NCI-H2196 treated with DMSO at 0.1 percent for 48 hours (cell line): ENCODE measurements around the gene LDLR.
A peak's percentile ranks its signal among the peaks of the same experiment; 100 is the strongest.

Experiments
- DNase-seq: peaks from one replicate; lab custom pipeline; 2025; ENCODE audit not compliant: unreplicated experiment; lab: John Stamatoyannopoulos, UW

LDLR gene

GRCh38 chr19:11089254-11090013, at the start of gene LDLR:
LDLR (plus strand) TSS chr19:11089463; CDS start chr19:11089549, 86 bp downstream.
- peak; percentile 82 for DNase-seq

- DNase-seq = no peak
Observed at GRCh38 chr19:11041194-11041593, 48.1 kb upstream of the LDLR start.

DNA sequence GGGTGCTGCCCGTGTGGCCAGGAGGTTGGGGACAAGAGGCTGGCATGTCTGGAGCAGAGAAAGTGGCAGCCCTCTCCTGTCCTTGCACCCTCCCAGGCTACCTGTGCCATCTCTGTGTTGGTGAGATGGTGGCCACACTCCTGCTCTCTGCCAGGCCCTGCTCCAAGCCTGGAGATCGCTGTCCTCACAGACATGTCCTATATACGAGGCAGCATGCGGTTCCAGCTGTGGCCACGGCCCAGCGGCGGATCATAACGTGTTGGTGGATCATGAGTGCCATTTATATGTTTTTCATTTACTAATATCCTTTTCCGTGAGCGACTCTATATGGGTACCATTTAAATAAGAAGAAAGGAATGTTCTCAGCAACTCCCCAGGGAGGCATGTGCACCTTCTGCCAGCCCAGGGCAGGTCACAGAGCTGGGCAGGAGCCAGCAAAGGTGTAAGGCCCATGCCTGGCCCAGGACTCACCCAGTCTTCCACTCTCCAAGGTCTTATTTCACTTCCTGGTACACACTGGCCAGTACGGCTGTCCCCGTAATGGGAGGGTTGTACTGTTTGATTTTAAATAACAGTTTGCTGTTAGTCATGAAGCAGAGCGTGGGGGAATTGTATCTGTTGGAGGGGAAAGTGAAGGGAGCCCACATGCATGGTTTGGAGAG, 47.2 kb upstream of the LDLR start:
- DNase-seq = peak; percentile 50

DNA sequence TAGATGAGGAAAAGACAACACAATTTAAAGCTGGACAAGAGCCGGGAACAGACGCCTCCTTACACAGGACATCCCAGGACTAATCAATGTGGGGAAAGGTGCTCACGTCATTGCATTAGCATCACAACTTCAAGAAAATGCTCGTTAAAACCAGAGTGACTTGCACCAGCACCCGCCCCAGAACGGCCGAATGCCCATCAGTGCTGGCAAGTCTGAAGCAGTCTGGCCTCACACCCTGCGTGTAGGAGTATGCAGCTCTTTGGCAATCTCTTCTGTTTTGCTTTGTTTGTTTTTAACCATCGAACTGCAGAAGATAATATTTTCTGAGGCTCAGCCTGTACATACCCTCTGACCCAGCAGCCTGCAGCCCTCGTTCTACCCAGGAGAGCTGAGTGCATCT, 44.8 kb upstream of the LDLR start:
- DNase-seq = no peak

- no peak for DNase-seq
Observed at GRCh38 chr19:11045536-11045935, 43.7 kb upstream of the LDLR start.

- no peak for DNase-seq
Observed at GRCh38 chr19:11046605-11047354, 42.5 kb upstream of the LDLR start.

DNA sequence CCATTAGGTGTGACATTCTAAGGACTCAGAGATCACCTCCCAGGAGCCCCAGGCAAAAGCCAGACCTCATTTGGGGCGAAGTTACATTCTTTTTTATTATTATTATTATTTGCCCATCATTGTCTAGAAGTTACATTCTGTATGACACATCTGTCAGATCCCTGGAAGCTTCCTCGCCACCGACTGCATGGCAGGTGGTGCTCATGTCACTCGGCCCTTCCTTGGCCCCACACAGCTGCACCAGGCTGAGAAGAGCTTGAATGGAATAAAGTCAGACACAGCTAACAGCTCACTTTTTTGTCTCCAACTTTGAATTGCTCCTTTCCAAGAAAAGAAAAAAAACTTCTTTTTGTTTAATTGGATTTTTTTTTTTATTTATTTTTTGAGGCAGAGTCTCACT, 41.4 kb upstream of the LDLR start:
- no peak for DNase-seq

DNA sequence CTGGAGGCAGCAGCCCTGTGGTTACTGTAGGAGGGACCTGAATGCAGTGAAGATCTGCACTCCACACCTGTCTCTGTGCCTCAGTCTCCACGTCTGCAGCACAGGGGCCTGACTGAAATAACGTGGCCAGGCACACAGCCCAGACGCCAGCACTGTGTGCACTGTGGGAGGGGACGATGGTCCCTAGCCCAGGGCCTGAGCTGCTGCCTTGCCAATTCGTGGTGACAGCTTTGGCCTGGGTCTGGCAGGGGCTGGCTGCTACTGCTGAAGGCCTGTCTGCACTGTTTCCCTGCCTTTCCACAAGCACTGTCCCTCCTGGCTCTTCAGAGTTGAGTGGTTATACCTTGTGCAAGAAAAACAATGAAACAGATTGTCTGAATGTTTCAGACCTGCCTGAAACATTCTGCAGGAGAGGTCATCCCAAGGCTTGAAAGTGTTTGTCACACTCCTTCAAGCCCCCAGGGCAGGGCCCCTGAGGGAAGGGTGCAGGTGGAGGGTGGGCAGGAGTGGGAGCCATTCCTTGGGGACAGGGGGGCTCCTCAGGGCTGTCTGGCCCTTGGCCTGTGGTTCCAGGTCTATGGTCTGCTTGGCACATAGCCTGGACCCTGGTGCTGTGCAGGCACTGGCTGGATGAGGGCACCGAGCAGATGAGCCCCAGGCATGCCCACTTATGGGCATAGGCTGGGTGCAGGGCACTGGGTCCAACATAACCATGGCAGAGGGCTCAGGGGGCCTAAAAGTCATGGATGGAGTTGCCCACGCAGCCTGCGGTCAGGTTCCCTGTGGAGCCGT, 38.7 kb upstream of the LDLR start:
- no peak for DNase-seq

- DNase-seq = no peak
Observed at GRCh38 chr19:11053817-11054195, 35.5 kb upstream of the LDLR start.

- no peak for DNase-seq
Observed at GRCh38 chr19:11054200-11054599, 35.1 kb upstream of the LDLR start.

- DNase-seq = no peak
Observed at GRCh38 chr19:11054628-11055027, 34.6 kb upstream of the LDLR start.

GRCh38 chr19:11058246-11059030, 30.8 kb upstream of the LDLR start:
- DNase-seq = no peak

DNA sequence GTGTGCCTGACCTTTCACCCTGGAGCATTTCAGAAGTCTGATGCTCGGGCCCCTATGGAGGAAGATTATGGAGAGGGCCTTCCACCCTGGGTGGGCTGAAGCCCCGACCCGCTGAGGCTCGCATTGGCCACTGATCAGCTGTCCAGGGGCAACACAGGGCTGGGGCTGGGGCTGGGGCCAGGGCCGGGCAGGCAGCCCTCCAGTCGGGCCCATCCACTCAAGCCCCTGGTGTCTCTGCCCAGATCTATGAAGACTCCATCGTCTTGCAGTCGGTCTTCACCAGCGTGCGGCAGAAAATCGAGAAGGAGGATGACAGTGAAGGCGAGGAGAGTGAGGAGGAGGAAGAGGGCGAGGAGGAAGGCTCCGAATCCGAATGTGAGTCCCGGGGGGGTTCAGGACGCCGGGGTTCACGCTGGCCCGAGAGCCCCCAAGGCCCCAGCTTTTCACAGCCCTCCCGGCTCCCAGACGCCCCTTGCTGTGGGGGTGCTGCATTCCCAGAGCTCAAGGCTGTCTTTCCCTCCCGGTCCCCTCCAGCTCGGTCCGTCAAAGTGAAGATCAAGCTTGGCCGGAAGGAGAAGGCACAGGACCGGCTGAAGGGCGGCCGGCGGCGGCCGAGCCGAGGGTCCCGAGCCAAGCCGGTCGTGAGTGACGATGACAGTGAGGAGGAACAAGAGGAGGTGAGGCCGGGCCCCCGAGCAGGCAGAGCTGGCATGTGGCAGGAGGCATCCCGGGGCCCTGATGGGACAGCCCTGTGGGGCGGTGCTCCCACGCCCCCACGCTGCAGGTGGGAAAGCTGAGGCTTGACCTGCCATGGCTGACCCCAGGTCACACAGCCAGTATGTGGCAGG, 29.5 kb upstream of the LDLR start:
- DNase-seq = no peak

DNA sequence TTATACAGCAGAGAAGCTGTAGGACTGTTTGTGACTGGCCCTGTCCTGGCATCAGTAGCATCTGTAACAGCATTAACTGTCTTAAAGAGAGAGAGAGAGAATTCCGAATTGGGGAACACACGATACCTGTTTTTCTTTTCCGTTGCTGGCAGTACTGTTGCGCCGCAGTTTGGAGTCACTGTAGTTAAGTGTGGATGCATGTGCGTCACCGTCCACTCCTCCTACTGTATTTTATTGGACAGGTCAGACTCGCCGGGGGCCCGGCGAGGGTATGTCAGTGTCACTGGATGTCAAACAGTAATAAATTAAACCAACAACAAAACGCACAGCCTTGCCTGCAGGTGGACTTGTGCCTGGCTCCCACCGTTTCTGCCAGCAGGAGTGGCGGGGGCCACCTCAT, 27.3 kb upstream of the LDLR start:
- no peak for DNase-seq

GRCh38 chr19:11063434-11063833, 25.8 kb upstream of the LDLR start:
- DNase-seq = no peak

- no peak for DNase-seq
Observed at GRCh38 chr19:11064831-11065303, 24.4 kb upstream of the LDLR start.

GRCh38 chr19:11066326-11066725, 22.9 kb upstream of the LDLR start:
- DNase-seq = no peak

DNA sequence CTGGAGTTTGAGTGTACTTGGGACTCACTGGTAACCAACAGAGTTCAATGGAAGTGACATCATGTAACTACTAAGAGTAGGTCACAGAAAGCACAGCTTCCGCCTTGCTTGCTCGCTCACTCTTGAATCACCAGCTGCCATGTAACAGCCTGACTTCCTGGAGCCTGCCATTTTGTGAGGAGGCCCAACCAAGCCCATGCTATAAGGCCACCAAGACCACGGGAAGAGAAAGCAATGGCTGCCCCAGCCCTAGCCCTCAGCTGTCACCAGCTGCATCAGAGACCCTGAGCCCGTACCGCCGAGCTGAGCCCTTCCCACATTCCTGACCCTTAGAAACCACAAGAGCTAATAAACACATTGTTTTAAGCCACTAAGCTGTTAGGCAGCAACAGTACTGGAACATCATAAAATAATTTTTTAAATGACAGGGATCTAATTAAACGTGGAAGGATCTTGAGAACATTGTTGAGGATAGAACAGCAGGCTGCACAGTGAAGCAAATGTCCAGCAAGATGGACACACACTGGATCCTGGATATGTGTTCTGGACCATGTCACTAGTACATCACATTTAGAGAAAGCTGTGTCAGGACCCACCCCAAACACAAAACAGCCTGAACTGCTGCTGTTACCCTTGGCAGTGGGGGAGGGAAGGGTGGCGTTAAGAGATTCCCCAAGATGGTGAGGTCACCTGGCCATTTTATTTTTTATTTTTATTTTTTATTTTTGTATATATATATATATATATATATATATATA, 21.7 kb upstream of the LDLR start:
- no peak for DNase-seq

DNA sequence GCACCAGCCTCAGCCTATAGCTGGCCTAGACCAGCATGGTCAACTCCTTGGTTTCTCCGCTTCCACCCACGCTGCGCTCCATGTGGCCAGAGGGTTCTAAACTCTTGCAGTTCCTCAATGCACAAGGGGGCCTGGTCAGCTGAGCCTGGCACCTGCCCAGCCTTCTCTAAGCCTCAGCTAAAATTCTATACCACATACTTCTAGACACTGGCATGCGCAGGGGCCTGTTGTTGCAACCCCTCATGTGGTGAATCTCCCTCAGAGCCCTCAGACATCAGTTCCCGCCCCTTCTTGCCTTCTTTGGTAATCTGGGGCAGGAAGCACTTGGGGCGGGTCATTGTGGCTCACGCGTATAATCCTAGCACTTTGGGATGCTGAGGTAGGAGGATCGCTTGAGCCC, 19.7 kb upstream of the LDLR start:
- no peak for DNase-seq
